IPS-15b (cell line): Measurements from ENCODE around the gene SERPINE1.

Experiments used
- H3K27me3 ChIP-seq: one replicate; pipeline ENCODE4 v1.6.1; 2013; ENCODE audit warnings: low read length; ENCODE audit not compliant: control insufficient read depth, insufficient read depth
- H3K36me3 ChIP-seq: one replicate; pipeline ENCODE4 v1.6.1; 2013; ENCODE audit warnings: low read length; ENCODE audit not compliant: control insufficient read depth, insufficient read depth
- H3K4me1 ChIP-seq: one replicate; pipeline ENCODE4 v1.6.1; 2013; ENCODE audit warnings: mild to moderate bottlenecking, low read length; ENCODE audit not compliant: control insufficient read depth, insufficient read depth
- H3K4me3 ChIP-seq: one replicate; pipeline ENCODE4 v1.5.1; 2013; ENCODE audit warnings: low read depth, low read length
- H3K9ac ChIP-seq: one replicate; pipeline ENCODE4 v1.6.1; 2013; ENCODE audit warnings: low read depth, mild to moderate bottlenecking, low read length
- H3K9me3 ChIP-seq: one replicate; pipeline ENCODE4 v1.6.1; 2013; ENCODE audit warnings: mild to moderate bottlenecking, low read length; ENCODE audit not compliant: control insufficient read depth, insufficient read depth

The SERPINE1 gene

GRCh38 chr7:101170617-101171441 lies 43.9 kb downstream of the SERPINE1 start:
- Histone ChIP-seq H3K27me3 (peaks cover 89% of the 10 kb centered on the region), H3K9ac (no peak overlapping the region), H3K9me3 (no peaks in the 10 kb centered on the region), H3K4me3 (peak overlapping the region; percentile 73), H3K36me3 (no peaks in the 10 kb centered on the region), H3K4me1 (peaks cover 33% of the 10 kb centered on the region)

GRCh38 chr7:101171442-101171837 lies 44.5 kb downstream of the SERPINE1 start:
- H3K4me3 ChIP-seq: peak overlapping the region; percentile 69
- H3K27me3 ChIP-seq: peaks cover 93% of the 10 kb centered on the region
- H3K9ac ChIP-seq: no peak overlapping the region
- H3K36me3 ChIP-seq: no peaks in the 10 kb centered on the region
- peaks cover 33% of the 10 kb centered on the region for H3K4me1 ChIP-seq
- H3K9me3 ChIP-seq: no peaks in the 10 kb centered on the region

- H3K4me1 ChIP-seq: peaks cover 33% of the 10 kb centered on the region
- peak overlapping the region; percentile 69 for H3K4me3 ChIP-seq
- no peaks in the 10 kb centered on the region for H3K9me3 ChIP-seq
- H3K36me3 ChIP-seq: no peaks in the 10 kb centered on the region
- no peak overlapping the region for H3K9ac ChIP-seq
- peaks cover 96% of the 10 kb centered on the region for H3K27me3 ChIP-seq
Measured at GRCh38 chr7:101172005-101172853, 45.3 kb downstream of the SERPINE1 start.

- Histone ChIP-seq H3K4me3 (peak overlapping the region; percentile 69), H3K36me3 (no peaks in the 10 kb centered on the region), H3K4me1 (peaks cover 26% of the 10 kb centered on the region), H3K9ac (no peak overlapping the region), H3K9me3 (no peaks in the 10 kb centered on the region), H3K27me3 (peaks cover 98% of the 10 kb centered on the region)
Measured at GRCh38 chr7:101172854-101173751, 46.2 kb downstream of the SERPINE1 start.

- peaks cover 96% of the 10 kb centered on the region for H3K27me3 ChIP-seq
- H3K9ac ChIP-seq: no peak overlapping the region
- peak overlapping the region; percentile 69 for H3K4me3 ChIP-seq
- peaks cover 20% of the 10 kb centered on the region for H3K4me1 ChIP-seq
- H3K9me3 ChIP-seq: no peaks in the 10 kb centered on the region
- H3K36me3 ChIP-seq: no peaks in the 10 kb centered on the region
Measured at GRCh38 chr7:101173752-101174244, 46.9 kb downstream of the SERPINE1 start.

- Histone ChIP-seq H3K4me1 (peaks cover 16% of the 10 kb centered on the region), H3K27me3 (peaks cover 90% of the 10 kb centered on the region), H3K9ac (no peak overlapping the region), H3K36me3 (no peaks in the 10 kb centered on the region), H3K9me3 (no peaks in the 10 kb centered on the region), H3K4me3 (peak overlapping the region; percentile 69)
Measured at GRCh38 chr7:101174322-101174854, 47.5 kb downstream of the SERPINE1 start.

- Histone ChIP-seq H3K36me3 (no peaks in the 10 kb centered on the region), H3K9me3 (no peaks in the 10 kb centered on the region), H3K4me1 (peaks cover 8% of the 10 kb centered on the region), H3K4me3 (no peak overlapping the region), H3K9ac (no peak overlapping the region), H3K27me3 (peaks cover 82% of the 10 kb centered on the region)
Measured at GRCh38 chr7:101175664-101176063, 48.8 kb downstream of the SERPINE1 start.

GRCh38 chr7:101177644-101178043 lies 50.7 kb downstream of the SERPINE1 start:
- Histone ChIP-seq H3K4me3 (no peak overlapping the region), H3K36me3 (no peaks in the 10 kb centered on the region), H3K9ac (no peak overlapping the region), H3K9me3 (no peaks in the 10 kb centered on the region), H3K4me1 (peaks cover 4% of the 10 kb centered on the region), H3K27me3 (peaks cover 66% of the 10 kb centered on the region)

GRCh38 chr7:101179117-101179516 lies 52.2 kb downstream of the SERPINE1 start:
- no peaks in the 10 kb centered on the region for H3K9me3 ChIP-seq
- no peak overlapping the region for H3K9ac ChIP-seq
- no peaks in the 10 kb centered on the region for H3K4me1 ChIP-seq
- H3K36me3 ChIP-seq: no peaks in the 10 kb centered on the region
- H3K4me3 ChIP-seq: peak overlapping the region; percentile 53
- H3K27me3 ChIP-seq: peaks cover 52% of the 10 kb centered on the region

- Histone ChIP-seq H3K9ac (no peak overlapping the region), H3K27me3 (peaks cover 46% of the 10 kb centered on the region), H3K4me3 (peak overlapping the region; percentile 53), H3K4me1 (no peaks in the 10 kb centered on the region), H3K9me3 (no peaks in the 10 kb centered on the region), H3K36me3 (no peaks in the 10 kb centered on the region)
Measured at GRCh38 chr7:101179713-101180112, 52.8 kb downstream of the SERPINE1 start.
